Suprapubic skin (tissue), 4 donors: ENCODE results near the gene PI4K2B.
"Not testable (repeated sequence)": the region's sequence is repeated elsewhere in the genome, so short reads cannot be mapped to it uniquely, and the experiment has no call there.

Experiments used
- CTCF ChIP-seq, 2 donors: fragments of 200-600 bp in 1 of 2; fragments of 450-650 bp in 1 of 2; sonication (generic) in 1 of 2; IDR thresholded peaks; one replicate each; pipeline ENCODE4 v1.5.1; 2016 to 2019; ENCODE audit warnings: antibody characterized with exemption in 2 of 2, mild to moderate bottlenecking in 1 of 2, moderate library complexity in 1 of 2
- EP300 ChIP-seq: sonication (generic); formaldehyde crosslinking; IDR thresholded peaks from one replicate; pipeline ENCODE4 v1.6.1; 2017; ENCODE audit warnings: antibody characterized with exemption
- POLR2A ChIP-seq, 2 donors: fragments of 450-650 bp; IDR thresholded peaks; one replicate each; pipeline ENCODE4 v1.6.1; 2017; ENCODE audit warnings: antibody characterized with exemption in 2 of 2, mild to moderate bottlenecking in 2 of 2, moderate library complexity in 2 of 2
- POLR2AphosphoS5 ChIP-seq, 3 donors: sonication (generic); formaldehyde crosslinking; IDR thresholded peaks; one replicate each; pipeline ENCODE4 v1.6.1; 2017; ENCODE audit warnings: antibody characterized with exemption in 3 of 3

GRCh38 chr4:25253786-25254185 is 20.0 kb downstream of the PI4K2B start:
- TF ChIP-seq CTCF (IDR thresholded peaks at IDR 0.05); POLR2AphosphoS5 (IDR thresholded peaks at IDR 0.05); POLR2A (IDR thresholded peaks at IDR 0.05); EP300: not testable (repeated sequence)
